A673 (cell line): ENCODE data around the gene KRTAP19-7.

ENCODE experiments used
- EZH2 ChIP-seq: fragments of 200-600 bp; sonication (generic); IDR thresholded peaks from 2 replicates; pipeline ENCODE4 v1.6.1; 2017; ENCODE audit warnings: borderline replicate concordance, low read depth, mild to moderate bottlenecking, mixed read lengths, antibody characterized with exemption, low read length; ENCODE audit not compliant: poor library complexity, severe bottlenecking
- TF ChIP-seq, protein P1 (sequence below): fragments of 300-800, 200-600 bp; sonication (generic); conservative IDR thresholded peaks from 2 replicates; pipeline ENCODE4 v1.5.1; 2017; ENCODE audit warnings: low read depth, mild to moderate bottlenecking, antibody characterized with exemption, low read length, moderate library complexity, mixed read lengths

DNA sequence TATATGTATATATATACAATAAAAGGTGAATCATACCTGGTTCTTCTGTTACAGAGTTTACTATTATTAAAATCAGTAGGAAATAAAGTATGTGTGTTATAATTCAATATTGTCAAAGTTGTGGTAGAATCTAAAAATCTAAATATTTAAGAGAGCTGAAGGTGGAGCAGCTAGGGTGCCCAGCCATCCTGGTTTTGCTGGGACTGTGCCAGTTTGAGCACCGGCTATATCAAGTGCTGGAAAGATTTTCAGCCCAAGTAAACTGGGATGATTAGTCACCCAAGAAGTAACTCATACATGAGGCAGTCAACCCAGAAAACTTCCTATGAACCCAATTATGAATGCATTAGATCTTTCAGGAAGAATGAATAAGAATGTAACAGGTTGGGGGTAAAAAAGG, 42.2 kb downstream of the KRTAP19-7 start:
- TF ChIP-seq, protein P1, sequence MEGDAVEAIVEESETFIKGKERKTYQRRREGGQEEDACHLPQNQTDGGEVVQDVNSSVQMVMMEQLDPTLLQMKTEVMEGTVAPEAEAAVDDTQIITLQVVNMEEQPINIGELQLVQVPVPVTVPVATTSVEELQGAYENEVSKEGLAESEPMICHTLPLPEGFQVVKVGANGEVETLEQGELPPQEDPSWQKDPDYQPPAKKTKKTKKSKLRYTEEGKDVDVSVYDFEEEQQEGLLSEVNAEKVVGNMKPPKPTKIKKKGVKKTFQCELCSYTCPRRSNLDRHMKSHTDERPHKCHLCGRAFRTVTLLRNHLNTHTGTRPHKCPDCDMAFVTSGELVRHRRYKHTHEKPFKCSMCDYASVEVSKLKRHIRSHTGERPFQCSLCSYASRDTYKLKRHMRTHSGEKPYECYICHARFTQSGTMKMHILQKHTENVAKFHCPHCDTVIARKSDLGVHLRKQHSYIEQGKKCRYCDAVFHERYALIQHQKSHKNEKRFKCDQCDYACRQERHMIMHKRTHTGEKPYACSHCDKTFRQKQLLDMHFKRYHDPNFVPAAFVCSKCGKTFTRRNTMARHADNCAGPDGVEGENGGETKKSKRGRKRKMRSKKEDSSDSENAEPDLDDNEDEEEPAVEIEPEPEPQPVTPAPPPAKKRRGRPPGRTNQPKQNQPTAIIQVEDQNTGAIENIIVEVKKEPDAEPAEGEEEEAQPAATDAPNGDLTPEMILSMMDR: no peak
- no peak for TF ChIP-seq EZH2
